GM19395 (cell line): ENCODE measurements around the gene E2F3.
A peak's percentile ranks its signal among the peaks of the same experiment; 100 is the strongest.
"Not testable (repeated sequence)": the region's sequence is repeated elsewhere in the genome, so short reads cannot be mapped to it uniquely, and the experiment has no call there.

Experiments used
- ATAC-seq: cut with Tn5 transposase; IDR thresholded peaks from one replicate; pipeline ENCODE4 v1.9.1; 2021; ENCODE audit warnings: mild to moderate bottlenecking, moderate library complexity; ENCODE audit not compliant: unreplicated experiment

Gene E2F3

GRCh38 chr6:20525208-20525607 lies 123.5 kb downstream of the E2F3 start:
- ATAC-seq = not testable (repeated sequence)

- ATAC-seq = peak; percentile 58
Measured at GRCh38 chr6:20529086-20529448, 127.4 kb downstream of the E2F3 start.

- no peak for ATAC-seq
Measured at GRCh38 chr6:20532881-20533280, 131.2 kb downstream of the E2F3 start.

GRCh38 chr6:20533746-20534294 lies 132.1 kb downstream of the E2F3 start:
- peak; percentile 2 for ATAC-seq

- ATAC-seq = peak; percentile 91
Measured at GRCh38 chr6:20534295-20535262, 132.9 kb downstream of the E2F3 start, which contains the start of gene CDKAL1. TSS of gene CDKAL1 (plus strand) at chr6:20534457. CDS start at chr6:20546351, 11,894 bp downstream.

- no peak for ATAC-seq
Measured at GRCh38 chr6:20538131-20538662, 136.5 kb downstream of the E2F3 start.

- ATAC-seq = no peak
Measured at GRCh38 chr6:20538907-20539306, 137.2 kb downstream of the E2F3 start.

GRCh38 chr6:20539387-20539786 lies 137.7 kb downstream of the E2F3 start:
- ATAC-seq = no peak

GRCh38 chr6:20540683-20541082 lies 139.0 kb downstream of the E2F3 start:
- ATAC-seq = no peak

GRCh38 chr6:20541382-20541781 lies 139.7 kb downstream of the E2F3 start:
- ATAC-seq = no peak

GRCh38 chr6:20542927-20543602 lies 141.4 kb downstream of the E2F3 start:
- peak; percentile 99 for ATAC-seq
